ENCODE data around the gene AUTS2.
"Not testable (repeated sequence)": the region's sequence is repeated elsewhere in the genome, so short reads cannot be mapped to it uniquely, and the experiment has no call there.

AUTS2 gene

GRCh38 chr7:70590126-70590854, 992.0 kb downstream of the AUTS2 start:
- Mint-ChIP-seq H3K9me3 (no peaks in the 10 kb centered on the region), H3K27ac (no peak overlapping the region), H3K4me1 (peaks cover 7 to 11% of the 10 kb centered on the region in 2 donors), H3K4me3 (no peak overlapping the region), H3K36me3 (peaks cover 4 to 7% of the 10 kb centered on the region in 2 donors), H3K27me3 (peaks cover 10 to 18% of the 10 kb centered on the region in 2 donors)
- no peak for ATAC-seq (replicated peaks)
- DNase-seq: no peak

DNA sequence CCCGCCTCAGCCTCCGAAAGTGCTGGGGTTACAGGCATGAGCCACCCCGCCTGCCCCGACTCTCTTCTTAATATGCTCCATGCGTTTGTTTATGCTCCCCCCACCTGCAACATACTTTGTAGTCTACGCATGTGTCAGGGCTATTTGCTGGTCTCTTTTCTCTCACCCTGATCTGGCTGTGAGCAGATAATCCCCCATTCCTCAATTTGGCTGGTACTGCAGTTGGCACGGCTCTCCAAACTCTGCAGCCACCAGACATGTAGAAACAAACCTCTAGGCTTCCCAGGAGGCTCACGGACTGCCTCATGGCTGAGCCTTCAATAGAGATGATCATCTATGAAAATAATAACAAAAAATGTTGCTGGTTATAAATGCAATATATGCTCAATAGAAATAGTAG, 993.4 kb downstream of the AUTS2 start:
- Mint-ChIP-seq H3K27ac (no peak overlapping the region), H3K27me3 (peaks cover 14 to 23% of the 10 kb centered on the region in 2 donors), H3K9me3 (no peaks in the 10 kb centered on the region), H3K4me3 (no peak overlapping the region), H3K36me3 (peaks cover 4 to 7% of the 10 kb centered on the region in 2 donors), H3K4me1 (peaks cover 11 to 16% of the 10 kb centered on the region in 2 donors)
- DNase-seq (no peak), ATAC-seq (replicated peaks) (no peak)

GRCh38 chr7:70592171-70592570, 993.9 kb downstream of the AUTS2 start:
- ATAC-seq (replicated peaks): no peak
- H3K27ac Mint-ChIP-seq: no peak overlapping the region
- peaks cover 14 to 23% of the 10 kb centered on the region in 2 donors for H3K27me3 Mint-ChIP-seq
- no peaks in the 10 kb centered on the region for H3K9me3 Mint-ChIP-seq
- H3K4me1 Mint-ChIP-seq: peaks cover 11 to 16% of the 10 kb centered on the region in 2 donors
- peaks cover 0 to 7% of the 10 kb centered on the region in 2 donors for H3K36me3 Mint-ChIP-seq
- H3K4me3 Mint-ChIP-seq: no peak overlapping the region
- no peak for DNase-seq

- Mint-ChIP-seq H3K27ac (no peak overlapping the region), H3K4me3 (no peak overlapping the region), H3K36me3 (no peaks in the 10 kb centered on the region)
These were observed 995.9 kb downstream of the AUTS2 start for GRCh38 chr7:70594170-70594569.

DNA sequence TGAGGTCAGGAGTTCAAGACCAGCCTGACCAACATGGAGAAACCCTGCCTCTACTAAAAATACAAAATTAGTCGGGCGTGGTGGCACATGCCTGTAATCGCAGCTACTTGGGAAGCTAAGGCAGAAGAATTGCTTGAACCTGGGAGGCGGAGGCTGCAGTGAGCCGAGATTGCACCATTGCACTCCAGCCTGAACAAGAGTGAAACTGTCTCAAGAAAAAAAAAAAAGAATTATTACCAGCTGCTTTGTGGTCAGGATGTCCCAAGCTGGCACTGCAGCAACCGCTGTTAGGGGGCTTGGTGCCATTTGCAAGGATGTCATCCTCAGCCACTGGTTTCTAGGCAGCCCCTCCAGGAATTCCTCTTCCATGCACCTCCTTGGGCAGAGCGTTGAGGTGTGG, 996.6 kb downstream of the AUTS2 start:
- ATAC-seq (replicated peaks); H3K27ac Mint-ChIP-seq: not testable (repeated sequence)
- H3K4me3 Mint-ChIP-seq: peak overlapping the region in 1 of 2 donors; percentile 25

More at GRCh38 chr7:70594170-70594569, 995.9 kb downstream of the AUTS2 start:
- peaks cover 14 to 23% of the 10 kb centered on the region in 2 donors for H3K27me3 Mint-ChIP-seq
- no peaks in the 10 kb centered on the region for H3K9me3 Mint-ChIP-seq
- DNase-seq (no peak), ATAC-seq (replicated peaks) (no peak)
- peaks cover 11 to 16% of the 10 kb centered on the region in 2 donors for H3K4me1 Mint-ChIP-seq

GRCh38 chr7:70595370-70595754, 997.1 kb downstream of the AUTS2 start:
- Mint-ChIP-seq H3K27ac (no peak overlapping the region), H3K9me3 (peaks cover 0 to 5% of the 10 kb centered on the region in 2 donors), H3K27me3 (peaks cover 14 to 23% of the 10 kb centered on the region in 2 donors), H3K4me1 (peaks cover 8 to 16% of the 10 kb centered on the region in 2 donors), H3K4me3 (peak overlapping the region; percentile 74 to 82), H3K36me3 (peaks cover under 1 to 2% of the 10 kb centered on the region in 2 donors)
- DNase-seq (no peak), ATAC-seq (replicated peaks) (no peak)

More for the DNA sequence above, 996.6 kb downstream of the AUTS2 start:
- not testable (repeated sequence) for H3K36me3 Mint-ChIP-seq, H3K9me3 Mint-ChIP-seq, DNase-seq
- Mint-ChIP-seq H3K4me1 (peaks cover 8 to 16% of the 10 kb centered on the region in 2 donors), H3K27me3 (peaks cover 14 to 23% of the 10 kb centered on the region in 2 donors)

DNA sequence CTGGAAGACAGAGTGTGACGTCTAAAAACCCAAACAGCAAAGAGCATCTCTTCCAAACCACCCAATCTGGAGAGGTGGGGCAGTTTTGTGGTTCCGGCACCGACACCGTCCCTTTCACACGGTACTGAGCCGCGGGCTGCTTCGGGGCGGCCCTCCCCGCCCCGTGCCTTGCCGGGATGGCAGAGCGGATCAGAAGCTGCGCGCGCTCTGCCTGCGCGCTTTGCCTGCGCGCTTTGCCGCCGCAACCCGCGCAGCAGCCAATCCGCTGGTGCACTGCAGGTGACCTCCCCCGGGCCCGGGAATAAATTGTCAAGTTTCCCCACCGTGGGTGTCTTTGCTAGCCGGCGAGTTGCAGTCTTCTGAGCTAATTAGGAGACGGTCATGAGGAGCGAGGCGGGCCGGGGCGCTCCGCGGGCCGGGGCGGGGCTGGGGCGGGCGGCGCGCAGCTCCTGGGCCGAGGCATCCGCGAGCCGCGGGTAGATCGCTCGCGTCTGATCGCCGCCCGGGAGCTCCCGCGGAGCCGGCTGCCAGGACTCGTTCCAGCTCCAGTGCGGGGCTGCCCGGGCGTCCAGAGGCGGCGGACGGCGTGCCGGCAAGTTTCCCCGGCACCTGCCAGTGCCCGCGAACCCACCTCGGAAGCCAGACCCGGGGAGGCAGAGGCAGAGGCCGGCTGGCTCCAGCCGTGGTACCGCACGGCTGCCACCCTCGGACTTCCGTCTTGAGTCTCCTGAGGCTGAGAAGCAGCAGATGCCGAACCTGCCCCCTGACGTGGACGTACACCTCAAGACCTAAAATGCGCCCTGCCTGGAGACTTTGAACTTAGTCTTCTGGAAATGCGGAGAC, 997.7 kb downstream of the AUTS2 start:
- Mint-ChIP-seq H3K36me3 (peaks cover 6 to 7% of the 10 kb centered on the region in 2 donors), H3K4me3 (peak overlapping the region; percentile 74 to 82), H3K27ac (no peak overlapping the region), H3K4me1 (peaks cover 8 to 16% of the 10 kb centered on the region in 2 donors), H3K27me3 (peaks cover 14 to 23% of the 10 kb centered on the region in 2 donors), H3K9me3 (peaks cover 3 to 10% of the 10 kb centered on the region in 2 donors)
- DNase-seq (peak; percentile 21), ATAC-seq (replicated peaks) (peak; percentile 83 to 85)

DNA sequence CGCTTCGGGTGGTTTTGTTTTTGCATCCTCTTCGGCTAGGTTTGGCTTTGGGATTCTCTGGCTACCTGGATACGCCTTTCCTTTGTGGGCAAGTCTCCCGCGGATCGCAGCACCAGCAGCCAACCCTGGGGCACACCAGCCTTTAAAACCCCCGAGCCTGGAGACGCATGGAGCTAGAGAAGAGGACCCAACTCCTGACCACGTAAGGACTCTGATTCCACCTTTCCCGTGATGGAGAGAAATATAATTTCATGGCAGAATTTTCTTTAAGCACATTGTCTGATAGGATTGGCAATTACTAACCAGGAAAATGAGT, 998.3 kb downstream of the AUTS2 start:
- no peak overlapping the region for H3K27ac Mint-ChIP-seq
- peak overlapping the region; percentile 74 to 82 for H3K4me3 Mint-ChIP-seq
- H3K36me3 Mint-ChIP-seq: peaks cover 10 to 13% of the 10 kb centered on the region in 2 donors
- DNase-seq: no peak
- no peak for ATAC-seq (replicated peaks)
- H3K4me1 Mint-ChIP-seq: peaks cover 8 to 16% of the 10 kb centered on the region in 2 donors
- peaks cover 8 to 10% of the 10 kb centered on the region in 2 donors for H3K9me3 Mint-ChIP-seq
- peaks cover 13 to 23% of the 10 kb centered on the region in 2 donors for H3K27me3 Mint-ChIP-seq

- H3K9me3 Mint-ChIP-seq: peaks cover 8 to 10% of the 10 kb centered on the region in 2 donors
- DNase-seq (no peak), ATAC-seq (replicated peaks) (no peak)
- H3K27ac Mint-ChIP-seq: no peak overlapping the region
- H3K4me1 Mint-ChIP-seq: peaks cover 8 to 16% of the 10 kb centered on the region in 2 donors
- no peak overlapping the region for H3K4me3 Mint-ChIP-seq
- peaks cover 11 to 23% of the 10 kb centered on the region in 2 donors for H3K27me3 Mint-ChIP-seq
- H3K36me3 Mint-ChIP-seq: peaks cover 10 to 13% of the 10 kb centered on the region in 2 donors
These were observed 998.8 kb downstream of the AUTS2 start for GRCh38 chr7:70597066-70597465.

DNA sequence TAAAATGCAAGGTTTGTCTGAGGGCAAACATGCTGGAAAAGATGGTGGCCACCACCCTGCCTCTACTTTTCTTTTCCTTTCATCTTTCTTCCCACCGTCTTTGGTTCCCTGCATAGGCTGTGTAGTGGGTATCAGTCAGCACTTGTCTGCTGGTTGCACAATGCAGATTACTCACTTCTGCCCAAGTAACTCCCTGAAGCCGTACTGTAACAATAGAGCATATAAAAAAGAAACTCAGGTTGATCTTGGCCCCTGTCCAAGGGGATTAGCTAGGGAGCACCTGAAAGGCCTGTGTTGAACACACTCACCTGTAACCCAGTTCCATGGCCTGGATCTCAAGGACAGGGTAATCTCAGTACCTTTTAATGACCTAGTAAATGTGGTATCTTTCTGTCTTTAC, 1000.7 kb downstream of the AUTS2 start:
- no peak overlapping the region for H3K27ac Mint-ChIP-seq
- H3K4me3 Mint-ChIP-seq: no peak overlapping the region
- no peak for ATAC-seq (replicated peaks)
- peaks cover 11 to 16% of the 10 kb centered on the region in 2 donors for H3K27me3 Mint-ChIP-seq
- H3K36me3 Mint-ChIP-seq: peaks cover 19 to 22% of the 10 kb centered on the region in 2 donors
- DNase-seq: no peak
- peaks cover 8 to 10% of the 10 kb centered on the region in 2 donors for H3K9me3 Mint-ChIP-seq
- H3K4me1 Mint-ChIP-seq: peaks cover 8 to 16% of the 10 kb centered on the region in 2 donors

GRCh38 chr7:70599446-70600190, 1001.3 kb downstream of the AUTS2 start:
- peaks cover 8 to 10% of the 10 kb centered on the region in 2 donors for H3K9me3 Mint-ChIP-seq
- no peak overlapping the region for H3K4me3 Mint-ChIP-seq
- H3K27ac Mint-ChIP-seq: no peak overlapping the region
- H3K36me3 Mint-ChIP-seq: peaks cover 23 to 27% of the 10 kb centered on the region in 2 donors
- ATAC-seq (replicated peaks) (no peak), DNase-seq (no peak)
- H3K27me3 Mint-ChIP-seq: peaks cover 7 to 11% of the 10 kb centered on the region in 2 donors
- H3K4me1 Mint-ChIP-seq: peaks cover 5 to 12% of the 10 kb centered on the region in 2 donors

- Mint-ChIP-seq H3K27me3 (no peaks in the 10 kb centered on the region), H3K4me3 (no peak overlapping the region)
- ATAC-seq (replicated peaks): no peak
These were observed 1002.7 kb downstream of the AUTS2 start for GRCh38 chr7:70600993-70601392.

DNA sequence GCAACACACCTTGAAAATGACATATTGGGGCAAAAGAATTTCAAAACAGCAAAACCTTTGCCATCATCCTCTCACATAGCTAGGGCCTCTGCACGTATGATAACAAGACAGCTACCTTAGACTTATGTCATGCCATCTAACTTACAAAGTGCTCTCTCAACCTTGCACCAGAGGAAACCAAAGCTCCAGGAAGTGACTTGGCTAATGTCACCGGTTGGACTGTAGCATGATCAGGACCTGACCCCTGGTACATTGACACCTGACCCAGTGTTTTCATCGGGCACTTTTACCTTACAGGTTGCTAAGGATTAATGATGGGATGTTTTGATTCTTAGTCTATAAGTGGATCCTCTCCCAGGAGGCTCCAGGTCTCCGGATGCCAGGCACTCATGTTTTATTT, 1003.8 kb downstream of the AUTS2 start:
- ATAC-seq (replicated peaks): no peak
- DNase-seq: no peak
- Mint-ChIP-seq H3K27ac (no peak overlapping the region), H3K9me3 (peaks cover 8 to 10% of the 10 kb centered on the region in 2 donors), H3K27me3 (no peaks in the 10 kb centered on the region), H3K4me1 (no peaks in the 10 kb centered on the region), H3K4me3 (no peak overlapping the region), H3K36me3 (peaks cover 30 to 35% of the 10 kb centered on the region in 2 donors)

More at GRCh38 chr7:70600993-70601392, 1002.7 kb downstream of the AUTS2 start:
- DNase-seq: no peak
- Mint-ChIP-seq H3K4me1 (no peaks in the 10 kb centered on the region), H3K36me3 (peaks cover 30 to 35% of the 10 kb centered on the region in 2 donors), H3K9me3 (peaks cover 8 to 10% of the 10 kb centered on the region in 2 donors), H3K27ac (no peak overlapping the region)

DNA sequence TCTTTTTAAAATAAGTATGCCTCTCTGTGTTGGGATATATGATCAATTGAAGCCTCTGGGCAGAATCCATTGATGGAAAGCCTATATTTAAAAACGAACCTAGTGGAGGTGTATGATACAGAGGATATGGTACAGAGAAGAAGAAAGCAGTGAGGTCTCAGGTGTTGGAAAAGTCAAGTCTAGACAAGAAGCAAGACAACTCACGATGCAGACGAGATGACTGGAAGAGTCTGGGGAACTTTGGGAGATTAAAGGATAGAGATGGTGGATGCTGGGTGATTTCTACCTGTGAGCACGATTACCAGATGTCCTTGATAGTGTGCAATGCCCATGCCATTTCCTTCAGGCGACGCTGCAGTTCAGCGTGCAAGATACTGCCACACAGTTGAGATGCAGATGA, 1009.0 kb downstream of the AUTS2 start:
- ATAC-seq (replicated peaks) (no peak), DNase-seq (no peak)
- H3K9me3 Mint-ChIP-seq: no peaks in the 10 kb centered on the region
- H3K27me3 Mint-ChIP-seq: no peaks in the 10 kb centered on the region
- H3K4me1 Mint-ChIP-seq: no peaks in the 10 kb centered on the region
- H3K4me3 Mint-ChIP-seq: no peak overlapping the region
- no peak overlapping the region for H3K27ac Mint-ChIP-seq
- peaks cover 22% of the 10 kb centered on the region in 2 donors for H3K36me3 Mint-ChIP-seq
